ENCODE results near the gene ALOX5. TPM values are rescaled to one million over a fixed set of nuclear protein-coding genes. Genes with fewer than 3 reads are reported as not detected.
"Not testable (repeated sequence)": the region's sequence is repeated elsewhere in the genome, so short reads cannot be mapped to it uniquely, and the experiment has no call there.

Gene ALOX5
- total RNA-seq: under 1 TPM; 0.21 to 0.26 TPM

- peaks cover 37% of the 10 kb centered on the region for H3K27me3 Mint-ChIP-seq
- ATAC-seq (peak; percentile 54), DNase-seq (peak; percentile 28)
- ChIA-PET POLR2A (no interaction called here), CTCF (no interaction called here)
- H3K4me3 Mint-ChIP-seq: peak within 1 kb of the TSS; percentile 68
- peaks cover 8% of the 10 kb centered on the region for H3K4me1 Mint-ChIP-seq
- no peaks in the 10 kb centered on the region for H3K36me3 Mint-ChIP-seq (ENCODE audit: low read depth)
- H3K9me3 Mint-ChIP-seq (ENCODE audit: low read depth): no peaks in the 10 kb centered on the region
- intact Hi-C loops (cut with DNase I, micrococcal nuclease): no loop called here
- H3K27ac Mint-ChIP-seq: no peak within 1 kb of the TSS
Observed at GRCh38 chr10:45373576-45374349, at the start of gene ALOX5. Gene ALOX5, plus strand, starts transcription at chr10:45374216. Its CDS starts 64 bp downstream, at chr10:45374280.

GRCh38 chr10:45325116-45325515, 48.9 kb upstream of the ALOX5 start:
- intact Hi-C loops (cut with DNase I, micrococcal nuclease): no loop called here
- no peak for DNase-seq
- peaks cover 1% of the 10 kb centered on the region for H3K36me3 Mint-ChIP-seq (ENCODE audit: low read depth)
- H3K4me1 Mint-ChIP-seq: no peaks in the 10 kb centered on the region
- CTCF ChIA-PET: no interaction called here
- H3K27ac Mint-ChIP-seq: no peak overlapping the region
- H3K4me3 Mint-ChIP-seq: no peak overlapping the region
- ATAC-seq: no peak
- POLR2A ChIA-PET: interaction anchor here (0.6 kb wide), 1 partner anchor 173 kb away, joined by 3 read pairs; no protein-coding TSS in a partner anchor
- peaks cover 18% of the 10 kb centered on the region for H3K27me3 Mint-ChIP-seq
- H3K9me3 Mint-ChIP-seq (ENCODE audit: low read depth): peaks cover 11% of the 10 kb centered on the region

DNA sequence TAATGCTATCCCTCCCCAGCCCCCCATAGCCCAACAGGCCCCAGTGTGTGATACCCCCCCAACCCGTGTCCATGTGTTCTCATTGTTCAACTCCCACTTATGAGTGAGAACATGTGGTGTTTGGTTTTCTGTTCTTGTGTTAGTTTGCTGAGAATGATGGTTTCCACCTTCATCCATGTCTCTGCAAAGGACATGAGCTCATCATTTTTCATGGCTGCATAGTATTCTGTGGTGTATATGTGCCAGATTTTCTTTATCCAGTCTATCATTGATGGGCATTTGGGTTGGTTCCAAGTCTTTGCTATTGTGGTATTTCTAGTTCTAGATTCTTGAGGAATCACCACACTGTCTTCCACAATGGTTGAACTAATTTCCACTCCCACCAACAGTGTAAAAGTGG, 47.2 kb upstream of the ALOX5 start:
- H3K9me3 Mint-ChIP-seq (ENCODE audit: low read depth); H3K27ac Mint-ChIP-seq; H3K4me3 Mint-ChIP-seq; H3K4me1 Mint-ChIP-seq; H3K36me3 Mint-ChIP-seq (ENCODE audit: low read depth); ATAC-seq; DNase-seq; intact Hi-C loops (cut with DNase I, micrococcal nuclease); CTCF ChIA-PET; POLR2A ChIA-PET: not testable (repeated sequence)
- H3K27me3 Mint-ChIP-seq: peaks cover 19% of the 10 kb centered on the region

DNA sequence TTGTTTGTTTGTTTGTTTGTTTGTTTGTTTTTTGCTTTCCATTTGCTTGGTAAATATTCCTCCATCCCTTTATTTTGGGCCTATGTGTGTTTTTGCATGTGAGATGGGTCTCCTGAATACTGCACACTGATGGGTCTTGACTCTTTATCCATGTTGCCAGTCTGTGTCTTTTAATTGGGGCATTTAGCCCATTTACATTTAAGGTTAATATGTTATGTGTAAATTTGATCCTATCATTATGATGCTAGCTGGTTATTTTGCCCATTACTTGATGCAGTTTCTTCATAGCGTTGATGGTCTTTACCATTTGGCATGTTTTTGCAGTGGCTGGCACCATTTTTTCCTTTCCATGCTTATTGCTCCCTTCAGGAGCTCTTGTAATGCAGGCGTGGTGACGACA, 42.2 kb upstream of the ALOX5 start:
- H3K36me3 Mint-ChIP-seq (ENCODE audit: low read depth); CTCF ChIA-PET; H3K27ac Mint-ChIP-seq; H3K4me3 Mint-ChIP-seq; POLR2A ChIA-PET; H3K9me3 Mint-ChIP-seq (ENCODE audit: low read depth); intact Hi-C loops (cut with DNase I, micrococcal nuclease); DNase-seq; ATAC-seq; H3K4me1 Mint-ChIP-seq: not testable (repeated sequence)
- H3K27me3 Mint-ChIP-seq: peaks cover 15% of the 10 kb centered on the region

- ChIA-PET POLR2A (no interaction called here), CTCF (no interaction called here)
- Mint-ChIP-seq H3K4me1 (no peaks in the 10 kb centered on the region), H3K4me3 (no peak overlapping the region), H3K27me3 (peaks cover 3% of the 10 kb centered on the region), H3K27ac (no peak overlapping the region), H3K36me3 (ENCODE audit: low read depth) (no peaks in the 10 kb centered on the region), H3K9me3 (ENCODE audit: low read depth) (no peaks in the 10 kb centered on the region)
- ATAC-seq (no peak), DNase-seq (no peak)
- intact Hi-C loops (cut with DNase I, micrococcal nuclease): no loop called here
Observed at GRCh38 chr10:45339894-45340293, 34.1 kb upstream of the ALOX5 start.

DNA sequence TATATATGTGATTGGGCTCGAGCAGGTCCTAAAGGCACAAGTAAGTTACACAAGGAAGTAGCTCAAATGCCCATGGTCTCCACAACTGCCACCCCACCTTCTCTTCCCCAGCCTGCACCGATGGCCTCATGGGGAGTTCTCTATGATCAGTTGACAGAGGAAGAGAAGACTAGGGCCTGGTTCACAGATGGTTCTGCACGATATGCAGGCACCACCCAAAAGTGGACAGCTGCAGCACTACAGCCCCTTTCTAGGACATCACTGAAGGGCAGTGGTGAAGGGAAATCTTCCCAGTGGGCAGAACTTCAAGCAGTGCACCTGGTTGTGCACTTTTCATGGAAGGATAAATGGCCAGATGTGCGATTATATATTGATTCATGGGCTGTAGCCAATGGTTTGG, 33.6 kb upstream of the ALOX5 start:
- DNase-seq; H3K4me3 Mint-ChIP-seq; H3K27ac Mint-ChIP-seq; POLR2A ChIA-PET; ATAC-seq; CTCF ChIA-PET; H3K4me1 Mint-ChIP-seq; intact Hi-C loops (cut with DNase I, micrococcal nuclease); H3K9me3 Mint-ChIP-seq (ENCODE audit: low read depth); H3K36me3 Mint-ChIP-seq (ENCODE audit: low read depth); H3K27me3 Mint-ChIP-seq: not testable (repeated sequence)

GRCh38 chr10:45346652-45347335, 27.2 kb upstream of the ALOX5 start:
- H3K4me3 Mint-ChIP-seq; DNase-seq; H3K27me3 Mint-ChIP-seq; H3K27ac Mint-ChIP-seq; POLR2A ChIA-PET; CTCF ChIA-PET; ATAC-seq; intact Hi-C loops (cut with DNase I, micrococcal nuclease); H3K4me1 Mint-ChIP-seq; H3K9me3 Mint-ChIP-seq (ENCODE audit: low read depth); H3K36me3 Mint-ChIP-seq (ENCODE audit: low read depth): not testable (repeated sequence)

GRCh38 chr10:45347464-45347863, 26.6 kb upstream of the ALOX5 start:
- H3K4me3 Mint-ChIP-seq; intact Hi-C loops (cut with DNase I, micrococcal nuclease); H3K36me3 Mint-ChIP-seq (ENCODE audit: low read depth); H3K9me3 Mint-ChIP-seq (ENCODE audit: low read depth); H3K27me3 Mint-ChIP-seq; H3K27ac Mint-ChIP-seq; DNase-seq; CTCF ChIA-PET; ATAC-seq; H3K4me1 Mint-ChIP-seq; POLR2A ChIA-PET: not testable (repeated sequence)

DNA sequence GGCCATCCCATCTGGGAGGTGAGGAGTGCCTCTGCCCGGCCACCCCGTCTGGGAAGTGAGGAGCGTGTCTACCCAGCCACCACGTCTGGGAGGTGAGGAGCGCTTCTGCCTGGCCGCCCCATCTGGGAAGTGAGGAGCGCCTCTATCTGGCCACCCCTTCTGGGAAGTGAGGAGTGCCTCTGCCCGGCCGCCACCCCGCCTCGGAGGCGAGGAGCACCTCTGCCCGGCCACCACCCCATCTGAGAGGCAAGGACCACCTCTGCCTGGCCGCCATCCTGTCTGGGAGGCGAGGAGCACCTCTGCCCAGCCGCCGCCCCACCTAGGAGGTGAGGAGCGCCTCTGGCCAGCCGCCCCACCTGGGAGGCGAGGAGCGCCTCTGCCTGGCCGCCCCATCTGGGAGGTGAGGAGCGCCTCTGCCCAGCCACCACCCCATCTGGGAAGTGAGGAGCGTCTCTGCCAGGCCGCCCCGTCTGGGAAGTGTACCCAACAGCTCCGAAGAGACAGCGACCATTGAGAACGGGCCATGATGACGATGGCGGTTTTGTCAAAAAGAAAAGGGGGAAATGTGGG, 25.7 kb upstream of the ALOX5 start:
- H3K4me1 Mint-ChIP-seq: peaks cover 15% of the 10 kb centered on the region
- DNase-seq; H3K36me3 Mint-ChIP-seq (ENCODE audit: low read depth); H3K27me3 Mint-ChIP-seq; CTCF ChIA-PET; H3K9me3 Mint-ChIP-seq (ENCODE audit: low read depth); H3K27ac Mint-ChIP-seq; ATAC-seq; intact Hi-C loops (cut with DNase I, micrococcal nuclease); POLR2A ChIA-PET; H3K4me3 Mint-ChIP-seq: not testable (repeated sequence)

DNA sequence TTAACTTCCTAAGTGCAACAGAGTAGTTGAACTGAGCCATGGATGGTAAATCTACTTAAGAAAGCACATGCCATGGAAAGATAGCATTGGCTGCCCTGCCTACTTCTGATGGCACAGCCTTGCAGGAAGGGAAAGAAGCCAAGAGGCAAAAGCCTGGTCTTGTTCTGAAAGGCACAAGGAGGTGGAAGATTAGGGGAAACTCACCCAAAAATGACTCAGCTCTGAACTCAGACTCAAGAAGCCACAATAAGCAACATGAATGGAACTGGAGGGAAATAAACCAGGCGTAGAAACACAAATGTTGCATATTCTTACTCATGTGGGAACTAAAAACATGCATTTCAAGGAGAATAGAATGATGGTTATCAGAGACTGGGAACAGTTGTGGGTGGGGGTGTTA, 20.8 kb upstream of the ALOX5 start:
- peaks cover 20% of the 10 kb centered on the region for H3K4me1 Mint-ChIP-seq
- no peak overlapping the region for H3K4me3 Mint-ChIP-seq
- peaks cover 3% of the 10 kb centered on the region for H3K9me3 Mint-ChIP-seq (ENCODE audit: low read depth)
- no peak for DNase-seq
- peak overlapping the region; percentile 1 for H3K27ac Mint-ChIP-seq
- intact Hi-C loops (cut with DNase I, micrococcal nuclease): no loop called here
- peak; percentile 72 for ATAC-seq
- ChIA-PET CTCF (no interaction called here), POLR2A (no interaction called here)
- H3K27me3 Mint-ChIP-seq: peaks cover 6% of the 10 kb centered on the region
- no peaks in the 10 kb centered on the region for H3K36me3 Mint-ChIP-seq (ENCODE audit: low read depth)

- H3K27me3 Mint-ChIP-seq: peaks cover 6% of the 10 kb centered on the region
- no peak overlapping the region for H3K27ac Mint-ChIP-seq
- H3K9me3 Mint-ChIP-seq (ENCODE audit: low read depth): no peaks in the 10 kb centered on the region
Observed at GRCh38 chr10:45354261-45354660, 19.8 kb upstream of the ALOX5 start.

DNA sequence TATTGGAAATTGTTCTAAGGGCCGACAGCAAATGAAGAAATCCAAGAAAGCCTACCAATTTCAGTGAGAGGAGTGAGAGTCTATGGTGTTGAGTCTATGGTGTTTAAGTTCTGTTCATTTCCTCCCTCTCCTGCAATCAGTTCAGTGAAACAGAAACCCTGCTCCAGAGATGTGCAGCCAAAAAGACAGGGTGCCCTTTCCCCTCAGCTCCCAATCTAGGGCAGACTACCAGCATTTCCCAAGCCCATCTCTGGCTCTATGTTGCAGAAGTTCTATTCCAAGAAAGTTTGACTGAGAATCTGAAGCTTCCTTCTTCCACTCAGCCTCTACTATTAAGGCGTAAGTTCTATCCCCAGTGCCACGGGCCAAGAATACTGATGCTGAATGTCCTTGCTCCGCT, 18.5 kb upstream of the ALOX5 start:
- Mint-ChIP-seq H3K27ac (no peak overlapping the region), H3K9me3 (ENCODE audit: low read depth) (no peaks in the 10 kb centered on the region), H3K36me3 (ENCODE audit: low read depth) (no peaks in the 10 kb centered on the region), H3K27me3 (peaks cover 7% of the 10 kb centered on the region), H3K4me1 (peaks cover 20% of the 10 kb centered on the region), H3K4me3 (no peak overlapping the region)
- no peak for ATAC-seq
- intact Hi-C loops (cut with DNase I, micrococcal nuclease): no loop called here
- DNase-seq: no peak
- ChIA-PET POLR2A (no interaction called here), CTCF (interaction anchor here (1.5 kb wide), 1 partner anchor 105 kb away, joined by 3 read pairs; no protein-coding TSS in a partner anchor)

More at GRCh38 chr10:45354261-45354660, 19.8 kb upstream of the ALOX5 start:
- ChIA-PET CTCF (no interaction called here), POLR2A (no interaction called here)
- intact Hi-C loops (cut with DNase I, micrococcal nuclease): no loop called here
- H3K4me1 Mint-ChIP-seq: peaks cover 20% of the 10 kb centered on the region
- DNase-seq: no peak
- no peaks in the 10 kb centered on the region for H3K36me3 Mint-ChIP-seq (ENCODE audit: low read depth)
- H3K4me3 Mint-ChIP-seq: no peak overlapping the region
- ATAC-seq: no peak
